Ishikawa (cell line): ENCODE results near the gene FAM234A.

ENCODE experiments used
- CEBPB ChIP-seq: IDR thresholded peaks from 2 replicates; pipeline ENCODE4 v1.6.1; 2012
- CREB1 ChIP-seq: IDR thresholded peaks from 2 replicates; pipeline ENCODE4 v1.6.1; 2012; ENCODE audit warnings: low read depth
- EGR1 ChIP-seq: IDR thresholded peaks from 2 replicates; pipeline ENCODE4 v1.6.1; 2012
- EP300 ChIP-seq: IDR thresholded peaks from 2 replicates; pipeline ENCODE4 v1.6.1; 2012; ENCODE audit warnings: borderline replicate concordance
- FOXM1 ChIP-seq: IDR thresholded peaks from 2 replicates; pipeline ENCODE4 v1.6.1; 2012; ENCODE audit warnings: low read depth, borderline replicate concordance
- MAX ChIP-seq: IDR thresholded peaks from 2 replicates; pipeline ENCODE4 v1.6.1; 2012
- NFIC ChIP-seq: IDR thresholded peaks from 2 replicates; pipeline ENCODE4 v1.6.1; 2012
- RAD21 ChIP-seq: IDR thresholded peaks from 2 replicates; pipeline ENCODE4 v1.6.1; 2012; ENCODE audit warnings: low read depth
- REST ChIP-seq: IDR thresholded peaks from 2 replicates; pipeline ENCODE4 v1.6.1; 2012; ENCODE audit warnings: low read depth, mild to moderate bottlenecking
- TAF1 ChIP-seq: IDR thresholded peaks from 2 replicates; pipeline ENCODE4 v1.6.1; 2012; ENCODE audit warnings: low read depth, mild to moderate bottlenecking
- TCF12 ChIP-seq: IDR thresholded peaks from 2 replicates; pipeline ENCODE4 v1.6.1; 2012; ENCODE audit warnings: low read depth
- TEAD4 ChIP-seq: IDR thresholded peaks from 2 replicates; pipeline ENCODE4 v1.6.1; 2012
- USF1 ChIP-seq: IDR thresholded peaks from 2 replicates; pipeline ENCODE4 v1.6.1; 2012
- YY1 ChIP-seq: IDR thresholded peaks from 2 replicates; pipeline ENCODE4 v1.6.1; 2012; ENCODE audit warnings: low read depth
- ZBTB7A ChIP-seq: IDR thresholded peaks from 2 replicates; pipeline ENCODE4 v1.6.1; 2012; ENCODE audit warnings: low read depth

Gene FAM234A

DNA sequence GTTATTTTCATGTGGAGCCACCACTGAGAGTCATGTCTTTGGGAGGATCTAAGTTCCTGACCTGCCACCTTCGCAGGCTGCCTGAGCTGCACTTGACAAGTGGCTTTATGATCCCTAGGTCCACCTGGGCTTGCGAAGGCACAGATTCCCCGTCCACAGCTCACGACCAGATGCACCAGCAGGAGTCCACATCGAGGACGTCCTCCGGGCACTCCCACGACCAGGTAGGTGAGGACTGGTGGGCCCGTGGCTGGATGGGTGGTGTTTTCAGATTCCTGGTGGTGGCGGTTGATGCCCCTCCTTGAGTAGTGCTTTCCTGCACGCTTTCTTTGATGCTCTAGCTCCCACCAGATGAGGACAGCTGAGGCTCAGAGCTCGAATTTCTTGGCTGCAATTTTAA lies 14.8 kb downstream of the FAM234A start:
- TF ChIP-seq YY1 = no peak
- no peak for TF ChIP-seq MAX
- TF ChIP-seq EP300 = no peak
- no peak for TF ChIP-seq TCF12
- no peak for TF ChIP-seq CREB1
- TF ChIP-seq USF1 = no peak
- no peak for TF ChIP-seq TAF1
- no peak for TF ChIP-seq NFIC
- TF ChIP-seq ZBTB7A = no peak
- no peak for TF ChIP-seq REST
- no peak for TF ChIP-seq RAD21
- no peak for TF ChIP-seq EGR1
- no peak for TF ChIP-seq TEAD4
- no peak for TF ChIP-seq CEBPB
- TF ChIP-seq FOXM1 = no peak

- TF ChIP-seq ZBTB7A = no peak
- TF ChIP-seq MAX = no peak
- TF ChIP-seq CREB1 = no peak
- no peak for TF ChIP-seq USF1
- no peak for TF ChIP-seq REST
- no peak for TF ChIP-seq RAD21
- no peak for TF ChIP-seq FOXM1
- no peak for TF ChIP-seq YY1
These were observed 18.0 kb downstream of the FAM234A start for GRCh38 chr16:252366-253337.

GRCh38 chr16:253833-254232 lies 19.2 kb downstream of the FAM234A start:
- TF ChIP-seq REST = no peak
- TF ChIP-seq TAF1 = no peak
- TF ChIP-seq FOXM1 = no peak
- TF ChIP-seq YY1 = no peak
- no peak for TF ChIP-seq MAX
- no peak for TF ChIP-seq NFIC
- no peak for TF ChIP-seq CREB1
- TF ChIP-seq EP300 = no peak
- TF ChIP-seq TCF12 = no peak
- no peak for TF ChIP-seq EGR1
- no peak for TF ChIP-seq CEBPB
- TF ChIP-seq TEAD4 = no peak
- no peak for TF ChIP-seq RAD21
- no peak for TF ChIP-seq ZBTB7A

DNA sequence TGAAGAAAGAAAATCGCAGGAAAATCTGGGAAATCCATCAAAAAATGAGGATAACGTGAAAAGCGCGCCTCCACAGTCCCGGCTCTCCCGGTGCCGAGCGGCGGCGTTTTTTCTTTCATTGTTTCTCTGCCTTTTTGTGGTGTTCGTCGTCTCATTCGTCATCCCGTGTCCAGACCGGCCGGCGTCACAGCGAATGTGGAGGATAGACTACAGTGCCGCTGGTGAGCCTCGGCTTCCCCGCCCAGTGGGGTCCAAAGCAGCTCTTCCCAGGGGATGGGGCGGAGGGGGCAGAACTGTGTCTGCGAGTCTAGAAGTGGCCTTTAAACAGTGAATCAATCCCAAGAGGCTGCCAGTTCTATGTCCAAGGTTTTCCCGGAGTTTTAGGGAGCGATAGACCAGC lies 19.8 kb downstream of the FAM234A start:
- no peak for TF ChIP-seq EP300
- no peak for TF ChIP-seq RAD21
- TF ChIP-seq REST = no peak
- TF ChIP-seq FOXM1 = no peak
- TF ChIP-seq NFIC = no peak
- no peak for TF ChIP-seq ZBTB7A
- TF ChIP-seq EGR1 = no peak
- no peak for TF ChIP-seq MAX
- TF ChIP-seq TEAD4 = no peak
- no peak for TF ChIP-seq CREB1
- no peak for TF ChIP-seq USF1
- TF ChIP-seq YY1 = no peak
- no peak for TF ChIP-seq CEBPB
- TF ChIP-seq TAF1 = no peak
- TF ChIP-seq TCF12 = no peak
